Body of pancreas (tissue), 4 donors: ENCODE data around the gene SBK2. TPM values are rescaled to one million over a fixed set of nuclear protein-coding genes. Genes with fewer than 3 reads are reported as not detected.

ENCODE experiments used
- ATAC-seq: fragments of 150-250 bp; one replicate; pipeline ENCODE4 v1.9.1; 2016
- DNase-seq, 4 donors: peaks; one replicate each; pipeline ENCODE4 v3.0.0-alpha.2; 2019
- H3K27ac ChIP-seq, 4 donors: fragments of 200-600 bp; sonication (generic); 1 replicate in 3 of 4; 2 replicates in 1 of 4; pipeline versions ENCODE4 v1.5.1 to v1.6.1; 2016 to 2019; ENCODE audit warnings: mild to moderate bottlenecking in 1 of 4, mixed read lengths in 1 of 4, moderate library complexity in 1 of 4
- H3K27me3 ChIP-seq, 2 donors: fragments of 200-600 bp; sonication (generic); one replicate each; pipeline ENCODE4 v1.6.0; 2016; ENCODE audit warnings: mild to moderate bottlenecking in 1 of 2
- H3K36me3 ChIP-seq, 2 donors: fragments of 200-600 bp; sonication (generic); replicated peaks in 1 of 2; 2 replicates each; pipeline ENCODE4 v1.5.1; 2016; ENCODE audit warnings: low read depth in 2 of 2; ENCODE audit not compliant: insufficient read depth in 1 of 2
- H3K4me1 ChIP-seq: fragments of 200-600 bp; sonication (generic); one replicate; pipeline ENCODE4 v1.6.0; 2016
- H3K4me3 ChIP-seq, 2 donors: fragments of 200-600 bp; sonication (generic); 1 replicate in 1 of 2; 2 replicates in 1 of 2; pipeline ENCODE4 v1.5.1; 2016 to 2019
- H3K9me3 ChIP-seq, 3 donors: fragments of 200-600 bp; sonication (generic); 1 replicate in 2 of 3; 2 replicates in 1 of 3; pipeline ENCODE4 v1.5.1; 2016
- POLR2A ChIP-seq, 3 donors: fragments of 450-650 bp; IDR thresholded peaks; one replicate each; pipeline ENCODE4 v1.6.1; 2016; ENCODE audit warnings: antibody characterized with exemption in 3 of 3, mild to moderate bottlenecking in 2 of 3
- WGBS, 2 donors: methylation state at CpG; one replicate each; pipeline ENCODE4 v1.1.5; 2017; 5-methylcytosine and 5-hydroxymethylcytosine counted together
- intact Hi-C: fragments of 100-400 bp; cut with DNase I; formaldehyde crosslinking; loops from one replicate; pipeline ENCODE4 v1.15.1; 2023
- total RNA-seq, 2 donors: library from RNA; depleted of rRNA; stranded (reverse); fragments of >200 nt; gene quantifications; one replicate each; pipeline ENCODE4 v1.1.0, GENCODE V29; 2016
- TF ChIP-seq, protein P1 (sequence below), 7 experiments: fragments of 450-650 bp in 4 of 7; fragments of 200-600 bp in 3 of 7; sonication (generic) in 3 of 7; IDR thresholded peaks; one replicate each; pipeline ENCODE4 v1.5.1; 2016 to 2019; ENCODE audit warnings: antibody characterized with exemption in 7 of 7

Gene SBK2
- total RNA-seq, 2 donors from 2014 or later: not detected

DNA sequence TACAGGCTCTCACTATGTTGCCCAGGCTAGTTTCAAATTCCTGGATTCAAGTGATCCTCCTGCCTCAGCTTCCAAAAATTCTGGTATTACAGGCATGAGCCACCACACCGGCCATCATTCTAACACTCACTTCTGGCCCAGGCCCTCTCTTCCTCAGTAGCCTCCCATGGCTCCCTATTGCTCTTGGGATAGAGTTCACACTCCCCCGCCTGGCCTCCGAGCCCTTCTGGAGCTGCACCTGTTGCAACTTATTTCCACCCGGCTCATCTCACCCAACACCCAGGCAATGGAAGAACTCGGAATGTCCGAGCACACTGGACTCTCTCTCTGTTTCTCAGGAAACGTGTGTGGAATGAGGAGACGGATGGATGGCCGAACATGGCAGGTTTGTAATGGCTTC lies 17.4 kb upstream of the SBK2 start:
- no peak overlapping the region for H3K27ac ChIP-seq
- no peak overlapping the region for H3K4me3 ChIP-seq
- peaks cover 9% of the 10 kb centered on the region for H3K4me1 ChIP-seq
- no peak for DNase-seq
- intact Hi-C loops: no loop called here
- WGBS, 2 donors: 85 to 86% methylated on average over 9 of the region's 9 CpGs
- ATAC-seq: no peak
- H3K9me3 ChIP-seq: no peaks in the 10 kb centered on the region
- peaks cover 0 to 1% of the 10 kb centered on the region in 2 donors for H3K27me3 ChIP-seq
- TF ChIP-seq POLR2A (IDR thresholded peaks at IDR 0.05): no peak
- H3K36me3 ChIP-seq: no peaks in the 10 kb centered on the region

DNA sequence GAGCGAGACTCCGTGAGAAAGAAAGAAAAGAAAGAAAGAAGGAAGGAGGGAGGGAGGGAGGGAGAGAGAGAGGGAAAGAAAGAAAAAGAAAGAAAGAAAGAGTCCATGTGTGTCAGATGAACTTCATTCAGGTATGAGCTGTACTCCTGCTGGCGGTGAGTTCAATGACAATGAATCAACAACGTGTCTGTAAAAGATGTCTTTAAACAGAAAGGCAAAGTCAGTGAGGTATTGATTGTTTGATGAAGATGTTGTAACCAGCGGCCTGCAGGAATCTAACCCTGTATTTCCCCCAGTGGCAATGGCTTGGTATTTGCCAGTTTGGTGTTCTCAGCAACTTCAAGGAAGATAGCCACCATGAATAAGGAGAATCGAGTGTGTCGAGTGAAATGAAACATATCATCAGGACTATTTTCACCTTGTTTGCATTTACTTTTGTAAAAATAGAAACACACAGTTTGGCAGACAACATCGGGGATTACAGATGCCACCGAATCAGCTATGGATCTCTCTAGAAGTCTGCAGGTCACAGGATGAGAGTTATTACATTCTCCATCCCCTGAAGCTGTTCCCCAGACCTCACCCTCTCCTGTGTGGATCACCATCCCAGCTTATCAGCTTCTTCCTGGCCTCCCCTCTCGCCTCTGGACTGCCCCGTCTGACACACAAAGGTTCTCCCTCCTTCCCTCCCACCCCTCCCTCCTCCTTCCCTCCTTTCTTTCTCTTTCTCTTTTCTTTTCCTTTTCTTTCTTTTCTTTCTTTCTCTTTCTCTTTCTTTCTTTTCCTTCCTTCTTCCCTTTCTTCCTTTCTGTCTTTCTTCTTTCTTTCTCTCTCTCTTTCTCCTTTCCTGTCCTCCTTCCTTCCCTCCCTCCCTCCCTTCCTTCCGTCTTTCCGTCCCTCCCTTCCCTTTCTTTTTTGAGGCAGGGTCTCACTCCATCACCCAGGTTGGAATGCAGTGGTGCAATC lies 16.6 kb upstream of the SBK2 start:
- Histone ChIP-seq H3K27me3 (no peaks in the 10 kb centered on the region), H3K9me3 (no peaks in the 10 kb centered on the region), H3K4me3 (no peak overlapping the region), H3K36me3 (no peaks in the 10 kb centered on the region), H3K27ac (no peak overlapping the region), H3K4me1 (peaks cover 9% of the 10 kb centered on the region)
- no peak for ATAC-seq
- no peak for TF ChIP-seq POLR2A (IDR thresholded peaks at IDR 0.05)
- TF ChIP-seq, protein P1, sequence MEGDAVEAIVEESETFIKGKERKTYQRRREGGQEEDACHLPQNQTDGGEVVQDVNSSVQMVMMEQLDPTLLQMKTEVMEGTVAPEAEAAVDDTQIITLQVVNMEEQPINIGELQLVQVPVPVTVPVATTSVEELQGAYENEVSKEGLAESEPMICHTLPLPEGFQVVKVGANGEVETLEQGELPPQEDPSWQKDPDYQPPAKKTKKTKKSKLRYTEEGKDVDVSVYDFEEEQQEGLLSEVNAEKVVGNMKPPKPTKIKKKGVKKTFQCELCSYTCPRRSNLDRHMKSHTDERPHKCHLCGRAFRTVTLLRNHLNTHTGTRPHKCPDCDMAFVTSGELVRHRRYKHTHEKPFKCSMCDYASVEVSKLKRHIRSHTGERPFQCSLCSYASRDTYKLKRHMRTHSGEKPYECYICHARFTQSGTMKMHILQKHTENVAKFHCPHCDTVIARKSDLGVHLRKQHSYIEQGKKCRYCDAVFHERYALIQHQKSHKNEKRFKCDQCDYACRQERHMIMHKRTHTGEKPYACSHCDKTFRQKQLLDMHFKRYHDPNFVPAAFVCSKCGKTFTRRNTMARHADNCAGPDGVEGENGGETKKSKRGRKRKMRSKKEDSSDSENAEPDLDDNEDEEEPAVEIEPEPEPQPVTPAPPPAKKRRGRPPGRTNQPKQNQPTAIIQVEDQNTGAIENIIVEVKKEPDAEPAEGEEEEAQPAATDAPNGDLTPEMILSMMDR (IDR thresholded peaks at IDR 0.05): no peak
- no peak for DNase-seq
- 49 to 50% methylated on average over 12 to 13 of the region's 13 CpGs for WGBS, 2 donors
- intact Hi-C loops: no loop called here

DNA sequence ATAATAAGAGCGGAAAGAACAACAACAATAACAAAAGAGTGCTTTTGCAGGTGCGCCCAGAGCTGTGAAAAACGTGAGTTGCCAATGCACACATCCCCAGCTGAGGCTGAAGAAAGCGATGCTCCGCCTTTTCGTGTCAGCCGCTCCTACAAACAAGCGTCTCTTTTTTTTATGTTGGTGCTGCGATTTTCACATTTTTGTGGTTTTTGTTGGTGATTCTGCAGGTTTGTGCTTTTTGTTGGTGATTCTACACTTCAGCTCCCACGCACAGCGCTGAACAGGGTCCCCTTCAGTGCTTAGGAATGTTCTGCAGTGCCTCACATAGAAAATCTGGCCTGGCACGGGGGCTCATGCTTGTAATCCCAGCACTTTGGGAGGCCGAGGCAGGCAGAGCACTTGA lies 15.7 kb upstream of the SBK2 start:
- DNase-seq (no peak), ATAC-seq (no peak)
- Histone ChIP-seq H3K36me3 (no peaks in the 10 kb centered on the region), H3K4me3 (no peak overlapping the region), H3K4me1 (peaks cover 9% of the 10 kb centered on the region), H3K27ac (no peak overlapping the region), H3K9me3 (no peaks in the 10 kb centered on the region), H3K27me3 (no peaks in the 10 kb centered on the region)
- intact Hi-C loops: no loop called here
- WGBS, 2 donors: 29 to 48% methylated on average over 11 to 13 of the region's 13 CpGs
- TF ChIP-seq POLR2A (IDR thresholded peaks at IDR 0.05): no peak
- TF ChIP-seq, protein P1 (IDR thresholded peaks at IDR 0.05): no peak

DNA sequence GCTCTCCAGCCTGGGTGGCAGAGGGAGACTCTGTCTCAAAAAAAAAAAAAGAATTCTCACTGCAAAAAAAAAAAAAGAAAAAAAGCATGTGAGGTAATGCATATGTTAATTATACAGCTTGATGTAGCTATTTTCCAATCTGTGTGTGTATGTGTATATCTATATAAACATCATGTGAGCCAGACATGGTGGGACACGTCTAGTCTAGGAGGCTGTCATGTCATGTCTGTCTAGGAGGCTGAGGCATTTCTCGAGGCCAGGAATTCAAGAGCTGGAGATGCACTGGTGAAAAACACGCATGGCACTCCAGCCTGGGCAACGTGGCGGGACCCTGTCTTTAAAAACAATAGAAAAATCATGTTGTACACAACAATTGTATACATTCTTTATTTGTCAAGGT lies 15.3 kb upstream of the SBK2 start:
- H3K4me1 ChIP-seq: peaks cover 9% of the 10 kb centered on the region
- no peaks in the 10 kb centered on the region for H3K36me3 ChIP-seq
- TF ChIP-seq, protein P1 (IDR thresholded peaks at IDR 0.05): no peak
- no peak for TF ChIP-seq POLR2A (IDR thresholded peaks at IDR 0.05)
- DNase-seq (no peak), ATAC-seq (no peak)
- H3K4me3 ChIP-seq: no peak overlapping the region
- 54 to 62% methylated on average over 5 of the region's 5 CpGs for WGBS, 2 donors
- H3K27ac ChIP-seq: no peak overlapping the region
- no peaks in the 10 kb centered on the region for H3K27me3 ChIP-seq
- intact Hi-C loops: no loop called here
- no peaks in the 10 kb centered on the region for H3K9me3 ChIP-seq

DNA sequence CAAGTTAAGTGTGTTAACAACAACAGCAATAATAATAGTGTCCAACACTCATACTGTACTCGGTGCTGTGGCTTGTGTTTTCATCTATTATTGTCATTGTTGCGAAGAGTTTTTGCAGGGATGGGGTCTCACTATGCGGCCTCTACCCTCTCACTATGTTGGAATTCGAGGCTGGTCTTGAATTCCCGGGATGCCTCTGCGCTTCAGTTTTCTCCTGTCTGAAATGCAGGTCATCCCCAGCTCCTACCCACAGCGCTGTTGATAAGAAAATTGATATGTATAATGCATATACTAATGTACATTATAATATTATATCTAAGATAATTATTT lies 13.4 kb upstream of the SBK2 start:
- DNase-seq (no peak), ATAC-seq (no peak)
- no peak for TF ChIP-seq POLR2A (IDR thresholded peaks at IDR 0.05)
- TF ChIP-seq, protein P1 (IDR thresholded peaks at IDR 0.05): no peak
- H3K4me3 ChIP-seq: no peak overlapping the region
- no peaks in the 10 kb centered on the region for H3K36me3 ChIP-seq
- H3K4me1 ChIP-seq: peaks cover 9% of the 10 kb centered on the region
- no peaks in the 10 kb centered on the region for H3K9me3 ChIP-seq
- H3K27me3 ChIP-seq: peaks cover 0 to 3% of the 10 kb centered on the region in 2 donors
- WGBS, 2 donors: 51 to 62% methylated on average over 7 of the region's 7 CpGs
- intact Hi-C loops: no loop called here
- peak overlapping the region in 1 of 4 donors; percentile 50 for H3K27ac ChIP-seq
